ENCODE measurements around the gene ERRFI1.

DNA sequence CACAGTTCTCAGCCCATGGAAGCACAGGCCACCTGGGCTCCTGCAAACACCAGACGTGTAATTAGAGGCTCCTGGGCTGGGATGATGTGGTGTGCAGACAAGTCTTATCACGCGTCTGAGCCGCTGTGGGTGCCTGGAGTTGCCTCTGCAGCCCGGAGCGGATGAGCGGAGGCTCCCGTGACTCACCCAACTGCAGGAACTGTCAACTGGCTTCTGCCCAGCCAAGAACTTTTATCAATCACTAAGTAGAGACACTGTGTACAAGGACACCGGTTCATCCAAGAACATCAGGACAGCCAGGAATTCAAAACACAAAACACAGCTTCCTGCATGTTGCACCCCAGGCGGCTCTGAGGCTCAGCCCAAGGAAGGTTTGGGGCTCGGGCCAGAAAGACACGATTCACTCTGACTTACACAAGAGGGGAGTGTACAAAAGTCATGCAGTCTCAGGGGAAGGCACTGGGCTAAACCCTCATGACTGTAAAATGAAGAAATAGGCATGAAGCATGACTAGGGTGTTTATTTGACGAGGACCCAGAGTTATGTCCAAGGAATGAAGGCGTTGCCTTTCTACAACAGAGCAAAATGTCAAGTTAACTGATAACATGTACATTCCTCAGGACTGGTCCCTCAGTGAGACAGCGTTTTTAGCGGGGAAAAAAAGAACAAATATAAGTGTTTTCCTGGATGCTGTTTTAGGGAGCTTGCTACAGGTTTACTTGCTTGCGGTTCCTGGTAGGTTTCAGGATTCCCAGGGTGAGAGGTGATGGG is 21.1 kb downstream of the ERRFI1 start:
- no peak for TF ChIP-seq POLR2A (IDR thresholded peaks at IDR 0.05; ENCODE audit: low read depth, low read length)
- no peak for TF ChIP-seq POLR2AphosphoS5 (IDR thresholded peaks at IDR 0.05; ENCODE audit: low read depth, low read length)
- no peak for TF ChIP-seq TAF1 (IDR thresholded peaks at IDR 0.05; ENCODE audit: borderline replicate concordance, low read depth, low read length)

Measured in GM12892 (cell line).